WTC11 (cell line): Measurements from ENCODE around the gene SP110. TPM values are rescaled to one million over a fixed set of nuclear protein-coding genes. Genes with fewer than 3 reads are reported as not detected.

ENCODE experiments used
- ATAC-seq: fragments of 200-7000 bp; cut with Tn5 transposase; 2 replicates; pipeline ENCODE4 v1.10.0; 2021; ENCODE audit warnings: mild to moderate bottlenecking, moderate library complexity
- CTCF ChIA-PET: fragments of 300-600 bp; sonication (Branson Sonifier 250); formaldehyde crosslinking; loops from one replicate; lab custom pipeline; 2021; ENCODE audit warnings: antibody characterized with exemption; lab: Charles Lee
- POLR2A ChIA-PET: fragments of 350-600 bp; sonication (Branson Sonifier 250); formaldehyde crosslinking; loops from one replicate; lab custom pipeline; 2021; ENCODE audit warnings: antibody characterized with exemption; lab: Charles Lee
- DNase-seq: peaks from one replicate; pipeline ENCODE4 v3.0.0; 2021; ENCODE audit warnings: low spot score
- H3K27ac Mint-ChIP-seq: 2 replicates; pipeline ENCODE4 v1.8.0; 2021; ENCODE audit warnings: mixed read lengths
- H3K27me3 Mint-ChIP-seq: 2 replicates; pipeline ENCODE4 v1.8.0; 2021; ENCODE audit warnings: low read depth, mild to moderate bottlenecking, moderate library complexity, mixed read lengths
- H3K36me3 Mint-ChIP-seq: 2 replicates; pipeline ENCODE4 v1.8.0; 2021; ENCODE audit warnings: mixed read lengths
- H3K4me1 Mint-ChIP-seq: 2 replicates; pipeline ENCODE4 v1.8.0; 2022; ENCODE audit warnings: mixed read lengths
- H3K4me3 Mint-ChIP-seq: 2 replicates; pipeline ENCODE4 v1.8.0; 2021; ENCODE audit warnings: mild to moderate bottlenecking, moderate library complexity, mixed read lengths
- H3K9me3 Mint-ChIP-seq: 2 replicates; pipeline ENCODE4 v1.8.0; 2021; ENCODE audit warnings: mixed read lengths
- EMX1 ChIP-seq: fragments of 250-450 bp; sonication (Bioruptor Pico); IDR thresholded peaks from 2 replicates; pipeline ENCODE4 v1.8.0; 2021; ENCODE audit warnings: mild to moderate bottlenecking
- ERG ChIP-seq: fragments of 250-450 bp; sonication (Bioruptor Pico); IDR thresholded peaks from 2 replicates; pipeline ENCODE4 v1.8.0; 2021; ENCODE audit warnings: mild to moderate bottlenecking
- FOXP1 ChIP-seq: sonication (generic); formaldehyde crosslinking; IDR thresholded peaks from 2 replicates; pipeline ENCODE4 v1.8.0; 2022; ENCODE audit warnings: missing genetic modification reagents, mild to moderate bottlenecking, moderate library complexity, borderline replicate concordance
- FOXP4 ChIP-seq: sonication (generic); formaldehyde crosslinking; IDR thresholded peaks from 2 replicates; pipeline ENCODE4 v1.8.0; 2022; ENCODE audit warnings: mild to moderate bottlenecking, missing genetic modification reagents
- HMGA2 ChIP-seq: fragments of 250-450 bp; sonication (Bioruptor Pico); IDR thresholded peaks from 2 replicates; pipeline ENCODE4 v1.4.0; 2021; ENCODE audit warnings: mild to moderate bottlenecking, moderate library complexity
- IRF2 ChIP-seq: sonication (generic); formaldehyde crosslinking; IDR thresholded peaks from 2 replicates; pipeline ENCODE4 v1.8.0; 2022; ENCODE audit warnings: low read depth, missing genetic modification reagents, borderline replicate concordance
- NR2C2 ChIP-seq: sonication (generic); formaldehyde crosslinking; IDR thresholded peaks from 2 replicates; pipeline ENCODE4 v1.8.0; 2022; ENCODE audit warnings: mild to moderate bottlenecking, missing genetic modification reagents
- PRRX2 ChIP-seq: fragments of 250-450 bp; sonication (Bioruptor Pico); IDR thresholded peaks from 2 replicates; pipeline ENCODE4 v1.8.0; 2021; ENCODE audit warnings: mild to moderate bottlenecking
- SMAD4 ChIP-seq: sonication (generic); formaldehyde crosslinking; IDR thresholded peaks from 2 replicates; pipeline ENCODE4 v1.8.0; 2022; ENCODE audit warnings: mild to moderate bottlenecking, missing genetic modification reagents
- SP1 ChIP-seq: sonication (generic); formaldehyde crosslinking; conservative IDR thresholded peaks from 2 replicates; pipeline ENCODE4 v1.8.1; 2022; ENCODE audit warnings: missing genetic modification reagents
- ZBTB43 ChIP-seq: sonication (generic); formaldehyde crosslinking; IDR thresholded peaks from 2 replicates; pipeline ENCODE4 v1.8.1; 2023; ENCODE audit warnings: mild to moderate bottlenecking, missing genetic modification reagents
- ZNF232 ChIP-seq: sonication (generic); formaldehyde crosslinking; IDR thresholded peaks from 2 replicates; pipeline ENCODE4 v1.8.0; 2022; ENCODE audit warnings: mild to moderate bottlenecking, missing genetic modification reagents
- ZNF281 ChIP-seq: sonication (generic); formaldehyde crosslinking; IDR thresholded peaks from 2 replicates; pipeline ENCODE4 v1.8.0; 2023; ENCODE audit warnings: mild to moderate bottlenecking, missing genetic modification reagents
- ZNF423 ChIP-seq: fragments of 250-450 bp; sonication (Bioruptor Pico); IDR thresholded peaks from 2 replicates; pipeline ENCODE4 v2.1.2; 2022; ENCODE audit warnings: mild to moderate bottlenecking, moderate library complexity
- ZSCAN18 ChIP-seq: fragments of 250-450 bp; sonication (Bioruptor Pico); IDR thresholded peaks from 2 replicates; pipeline ENCODE4 v2.1.2; 2022; ENCODE audit warnings: mild to moderate bottlenecking, moderate library complexity
- total RNA-seq: library from RNA; stranded (reverse); gene quantifications from 3 replicates; pipeline ENCODE4 v1.2.3, GENCODE V29; 2021
- TF ChIP-seq, protein P1 (sequence below): sonication (generic); formaldehyde crosslinking; IDR thresholded peaks from 2 replicates; pipeline ENCODE4 v1.8.0; 2023; ENCODE audit warnings: missing genetic modification reagents, mild to moderate bottlenecking, borderline replicate concordance
- TF ChIP-seq, protein P2 (sequence below): sonication (generic); formaldehyde crosslinking; IDR thresholded peaks from 2 replicates; pipeline ENCODE4 v1.8.1; 2023; ENCODE audit warnings: mild to moderate bottlenecking, moderate library complexity, missing genetic modification reagents
- TF ChIP-seq, protein P3 (sequence below): sonication (generic); formaldehyde crosslinking; IDR thresholded peaks from 2 replicates; pipeline ENCODE4 v1.8.1; 2023; ENCODE audit warnings: mild to moderate bottlenecking, missing genetic modification reagents

SP110 gene
- total RNA-seq, 1 experiment from 2014 or later, result 5.7 TPM

GRCh38 chr2:230135130-230135525, 84.7 kb downstream of the SP110 start:
- no peak for DNase-seq
- peaks cover 7% of the 10 kb centered on the region for H3K9me3 Mint-ChIP-seq
- peaks cover 4% of the 10 kb centered on the region for H3K4me1 Mint-ChIP-seq
- peaks cover 7% of the 10 kb centered on the region for H3K36me3 Mint-ChIP-seq
- H3K27ac Mint-ChIP-seq, result no peak overlapping the region
- ChIA-PET CTCF (no interaction called here), POLR2A (no interaction called here)
- peaks cover 2% of the 10 kb centered on the region; the same call in 1 of the 2 replicates for H3K27me3 Mint-ChIP-seq
- TF ChIP-seq PRRX2 (CRISPR knock-in tag) (no peak), NR2C2 (CRISPR knock-in tag) (no peak), SMAD4 (no peak), ZSCAN18 (CRISPR knock-in tag) (no peak), HMGA2 (CRISPR knock-in tag) (no peak), FOXP4 (CRISPR knock-in tag) (no peak), EMX1 (no peak), FOXP1 (no peak), ZBTB43 (CRISPR knock-in tag) (no peak), IRF2 (CRISPR knock-in tag) (no peak), SP1 (no peak)
- TF ChIP-seq, protein P1, sequence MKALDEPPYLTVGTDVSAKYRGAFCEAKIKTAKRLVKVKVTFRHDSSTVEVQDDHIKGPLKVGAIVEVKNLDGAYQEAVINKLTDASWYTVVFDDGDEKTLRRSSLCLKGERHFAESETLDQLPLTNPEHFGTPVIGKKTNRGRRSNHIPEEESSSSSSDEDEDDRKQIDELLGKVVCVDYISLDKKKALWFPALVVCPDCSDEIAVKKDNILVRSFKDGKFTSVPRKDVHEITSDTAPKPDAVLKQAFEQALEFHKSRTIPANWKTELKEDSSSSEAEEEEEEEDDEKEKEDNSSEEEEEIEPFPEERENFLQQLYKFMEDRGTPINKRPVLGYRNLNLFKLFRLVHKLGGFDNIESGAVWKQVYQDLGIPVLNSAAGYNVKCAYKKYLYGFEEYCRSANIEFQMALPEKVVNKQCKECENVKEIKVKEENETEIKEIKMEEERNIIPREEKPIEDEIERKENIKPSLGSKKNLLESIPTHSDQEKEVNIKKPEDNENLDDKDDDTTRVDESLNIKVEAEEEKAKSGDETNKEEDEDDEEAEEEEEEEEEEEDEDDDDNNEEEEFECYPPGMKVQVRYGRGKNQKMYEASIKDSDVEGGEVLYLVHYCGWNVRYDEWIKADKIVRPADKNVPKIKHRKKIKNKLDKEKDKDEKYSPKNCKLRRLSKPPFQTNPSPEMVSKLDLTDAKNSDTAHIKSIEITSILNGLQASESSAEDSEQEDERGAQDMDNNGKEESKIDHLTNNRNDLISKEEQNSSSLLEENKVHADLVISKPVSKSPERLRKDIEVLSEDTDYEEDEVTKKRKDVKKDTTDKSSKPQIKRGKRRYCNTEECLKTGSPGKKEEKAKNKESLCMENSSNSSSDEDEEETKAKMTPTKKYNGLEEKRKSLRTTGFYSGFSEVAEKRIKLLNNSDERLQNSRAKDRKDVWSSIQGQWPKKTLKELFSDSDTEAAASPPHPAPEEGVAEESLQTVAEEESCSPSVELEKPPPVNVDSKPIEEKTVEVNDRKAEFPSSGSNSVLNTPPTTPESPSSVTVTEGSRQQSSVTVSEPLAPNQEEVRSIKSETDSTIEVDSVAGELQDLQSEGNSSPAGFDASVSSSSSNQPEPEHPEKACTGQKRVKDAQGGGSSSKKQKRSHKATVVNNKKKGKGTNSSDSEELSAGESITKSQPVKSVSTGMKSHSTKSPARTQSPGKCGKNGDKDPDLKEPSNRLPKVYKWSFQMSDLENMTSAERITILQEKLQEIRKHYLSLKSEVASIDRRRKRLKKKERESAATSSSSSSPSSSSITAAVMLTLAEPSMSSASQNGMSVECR (CRISPR knock-in tag), result no peak
- TF ChIP-seq, protein P2, sequence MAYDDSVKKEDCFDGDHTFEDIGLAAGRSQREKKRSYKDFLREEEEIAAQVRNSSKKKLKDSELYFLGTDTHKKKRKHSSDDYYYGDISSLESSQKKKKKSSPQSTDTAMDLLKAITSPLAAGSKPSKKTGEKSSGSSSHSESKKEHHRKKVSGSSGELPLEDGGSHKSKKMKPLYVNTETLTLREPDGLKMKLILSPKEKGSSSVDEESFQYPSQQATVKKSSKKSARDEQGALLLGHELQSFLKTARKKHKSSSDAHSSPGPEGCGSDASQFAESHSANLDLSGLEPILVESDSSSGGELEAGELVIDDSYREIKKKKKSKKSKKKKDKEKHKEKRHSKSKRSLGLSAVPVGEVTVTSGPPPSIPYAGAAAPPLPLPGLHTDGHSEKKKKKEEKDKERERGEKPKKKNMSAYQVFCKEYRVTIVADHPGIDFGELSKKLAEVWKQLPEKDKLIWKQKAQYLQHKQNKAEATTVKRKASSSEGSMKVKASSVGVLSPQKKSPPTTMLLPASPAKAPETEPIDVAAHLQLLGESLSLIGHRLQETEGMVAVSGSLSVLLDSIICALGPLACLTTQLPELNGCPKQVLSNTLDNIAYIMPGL (CRISPR knock-in tag), result no peak
- no peak overlapping the region for H3K4me3 Mint-ChIP-seq
- ATAC-seq, result no peak

DNA sequence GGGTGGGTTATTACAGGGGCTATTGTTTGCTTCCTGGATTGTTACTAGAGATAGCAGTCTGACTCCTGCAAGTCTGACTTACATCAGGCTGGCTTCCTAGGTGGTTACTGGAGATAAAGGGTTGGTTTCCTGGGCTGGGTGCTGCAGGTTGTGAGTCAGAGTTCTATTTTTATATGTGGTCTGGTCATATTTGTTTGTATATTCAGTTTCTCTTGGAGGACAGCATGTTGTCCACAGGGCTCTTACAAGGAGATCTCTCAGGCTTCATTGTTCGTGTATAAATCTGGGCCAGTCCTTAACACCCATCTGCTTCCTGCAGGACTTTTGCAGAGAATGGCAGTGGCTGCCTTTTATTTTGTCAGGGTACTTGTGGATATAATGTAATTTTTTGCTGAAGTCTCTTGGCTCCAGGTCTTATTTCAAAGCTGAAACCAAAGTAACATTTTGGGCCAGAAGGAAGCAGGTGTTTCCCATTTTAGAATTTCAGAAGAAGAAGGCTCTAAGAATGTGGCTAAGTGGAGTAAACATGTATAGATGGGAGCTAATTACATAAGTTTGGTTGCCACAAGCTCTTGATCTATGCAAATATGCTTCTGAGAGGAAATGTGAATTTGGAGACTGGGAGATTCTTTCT, 85.2 kb downstream of the SP110 start:
- Mint-ChIP-seq H3K36me3 (peaks cover 2% of the 10 kb centered on the region), H3K4me1 (no peaks in the 10 kb centered on the region; the same call in 1 of the 2 replicates), H3K9me3 (peaks cover 2% of the 10 kb centered on the region), H3K4me3 (no peak overlapping the region), H3K27ac (no peak overlapping the region), H3K27me3 (no peaks in the 10 kb centered on the region)
- CTCF ChIA-PET, result interaction anchor here (1.5 kb wide), 1 partner anchor 66 kb away, joined by 3 read pairs; the partner anchor contains the start of gene SLC16A14
- POLR2A ChIA-PET, result no interaction called here
- ATAC-seq, result no peak
- DNase-seq, result no peak
- TF ChIP-seq, protein P3, sequence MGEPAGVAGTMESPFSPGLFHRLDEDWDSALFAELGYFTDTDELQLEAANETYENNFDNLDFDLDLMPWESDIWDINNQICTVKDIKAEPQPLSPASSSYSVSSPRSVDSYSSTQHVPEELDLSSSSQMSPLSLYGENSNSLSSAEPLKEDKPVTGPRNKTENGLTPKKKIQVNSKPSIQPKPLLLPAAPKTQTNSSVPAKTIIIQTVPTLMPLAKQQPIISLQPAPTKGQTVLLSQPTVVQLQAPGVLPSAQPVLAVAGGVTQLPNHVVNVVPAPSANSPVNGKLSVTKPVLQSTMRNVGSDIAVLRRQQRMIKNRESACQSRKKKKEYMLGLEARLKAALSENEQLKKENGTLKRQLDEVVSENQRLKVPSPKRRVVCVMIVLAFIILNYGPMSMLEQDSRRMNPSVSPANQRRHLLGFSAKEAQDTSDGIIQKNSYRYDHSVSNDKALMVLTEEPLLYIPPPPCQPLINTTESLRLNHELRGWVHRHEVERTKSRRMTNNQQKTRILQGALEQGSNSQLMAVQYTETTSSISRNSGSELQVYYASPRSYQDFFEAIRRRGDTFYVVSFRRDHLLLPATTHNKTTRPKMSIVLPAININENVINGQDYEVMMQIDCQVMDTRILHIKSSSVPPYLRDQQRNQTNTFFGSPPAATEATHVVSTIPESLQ (CRISPR knock-in tag), result no peak
- TF ChIP-seq ZNF423 (CRISPR knock-in tag), result no peak
- no peak for TF ChIP-seq ZNF281 (CRISPR knock-in tag)
- TF ChIP-seq NR2C2 (CRISPR knock-in tag), result no peak
- no peak for TF ChIP-seq ERG (CRISPR knock-in tag)
- no peak for TF ChIP-seq ZNF232 (CRISPR knock-in tag)
